Activated CD8-positive, alpha-beta memory T cell treated with anti-CD3 and anti-CD28 coated beads, Interleukin-2, amount 50 U/mL, for 24 hours (primary cell): ENCODE data around the gene UCK1.

Experiments
- DNase-seq: peaks from one replicate; pipeline ENCODE4 v3.0.0-alpha.2; 2020; ENCODE audit errors: extremely low read depth

UCK1 gene

GRCh38 chr9:131496844-131497405 is 34.1 kb downstream of the UCK1 start:
- no peak for DNase-seq

GRCh38 chr9:131495785-131496184 is 35.3 kb downstream of the UCK1 start:
- no peak for DNase-seq

DNA sequence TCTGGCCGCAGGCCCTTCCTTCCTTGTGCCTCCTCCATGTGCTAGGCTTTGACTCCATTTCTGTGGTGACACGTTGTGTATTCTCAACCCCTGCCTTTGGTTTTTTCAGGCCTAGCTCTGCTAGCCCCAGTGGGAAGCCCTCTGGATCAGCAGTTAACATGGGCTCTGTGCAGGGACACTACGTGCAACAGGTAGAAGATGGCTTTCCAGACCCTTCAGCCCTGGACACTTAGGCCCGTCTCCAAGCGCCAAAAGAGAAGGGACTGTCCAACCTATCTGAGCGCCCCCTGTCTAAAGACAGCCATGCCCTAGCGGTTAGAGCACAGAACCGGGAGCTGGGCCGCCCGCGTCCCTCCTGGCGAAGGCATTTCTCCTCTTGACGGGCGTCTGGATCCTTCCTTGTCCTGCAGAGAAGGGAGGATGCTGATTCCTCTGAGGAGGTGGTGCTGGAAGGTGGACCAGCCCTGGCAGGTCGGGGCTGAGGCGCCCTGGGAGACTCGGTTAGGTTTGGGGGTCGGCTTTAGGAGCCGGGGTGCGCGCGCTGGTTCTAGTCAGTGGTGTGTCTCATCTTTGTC is 36.7 kb downstream of the UCK1 start:
- DNase-seq, result no peak

- no peak for DNase-seq
These were observed 39.0 kb downstream of the UCK1 start for GRCh38 chr9:131492070-131492469.

GRCh38 chr9:131491001-131491710 is 39.9 kb downstream of the UCK1 start:
- no peak for DNase-seq

GRCh38 chr9:131490514-131490913 is 40.5 kb downstream of the UCK1 start:
- no peak for DNase-seq

DNA sequence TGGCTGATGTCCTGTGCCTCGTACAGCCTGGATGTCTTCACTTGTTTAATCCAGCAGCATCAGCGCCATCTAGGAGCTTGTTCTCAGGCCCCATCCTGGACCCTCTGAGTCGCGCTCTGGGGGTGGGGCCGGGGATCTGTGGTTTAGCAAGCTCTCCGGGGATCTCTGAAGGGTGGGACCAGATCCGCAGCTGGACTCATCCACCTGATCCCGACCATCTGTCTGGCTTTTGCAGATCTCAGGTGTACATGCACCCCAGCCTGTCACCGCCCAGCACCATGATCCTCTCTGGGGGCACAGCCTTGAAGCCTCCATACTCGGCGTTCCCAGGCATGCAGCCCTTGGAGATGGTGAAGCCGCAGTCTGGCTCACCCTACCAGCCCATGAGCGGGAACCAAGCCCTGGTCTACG is 43.4 kb downstream of the UCK1 start:
- no peak for DNase-seq

- DNase-seq, result no peak
These were observed 44.1 kb downstream of the UCK1 start for GRCh38 chr9:131487001-131487400.

GRCh38 chr9:131485728-131486422 is 45.2 kb downstream of the UCK1 start:
- no peak for DNase-seq

DNA sequence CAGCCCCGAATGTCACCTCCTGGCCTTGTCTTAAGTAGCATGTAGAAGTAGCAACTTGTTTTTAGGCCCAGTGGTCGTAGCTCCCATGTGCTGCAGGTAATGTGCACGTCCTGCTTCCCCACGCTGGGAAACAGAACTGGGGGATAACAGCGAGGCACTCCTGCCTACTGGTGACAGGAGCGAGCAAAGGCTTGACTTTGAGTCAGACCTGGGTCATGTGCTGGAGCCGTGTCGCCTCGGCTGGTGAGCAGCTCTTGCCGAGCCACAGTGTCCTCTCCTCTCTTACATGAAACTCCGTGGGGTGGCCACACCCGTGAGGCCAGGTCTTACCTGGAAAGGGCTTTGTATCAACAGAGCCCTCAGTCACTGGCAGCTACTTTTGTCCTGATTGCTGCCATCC is 45.9 kb downstream of the UCK1 start:
- no peak for DNase-seq

GRCh38 chr9:131484560-131485185 is 46.4 kb downstream of the UCK1 start:
- no peak for DNase-seq

GRCh38 chr9:131484051-131484445 is 47.0 kb downstream of the UCK1 start:
- no peak for DNase-seq

GRCh38 chr9:131483319-131484050 is 47.6 kb downstream of the UCK1 start:
- DNase-seq, result no peak

DNA sequence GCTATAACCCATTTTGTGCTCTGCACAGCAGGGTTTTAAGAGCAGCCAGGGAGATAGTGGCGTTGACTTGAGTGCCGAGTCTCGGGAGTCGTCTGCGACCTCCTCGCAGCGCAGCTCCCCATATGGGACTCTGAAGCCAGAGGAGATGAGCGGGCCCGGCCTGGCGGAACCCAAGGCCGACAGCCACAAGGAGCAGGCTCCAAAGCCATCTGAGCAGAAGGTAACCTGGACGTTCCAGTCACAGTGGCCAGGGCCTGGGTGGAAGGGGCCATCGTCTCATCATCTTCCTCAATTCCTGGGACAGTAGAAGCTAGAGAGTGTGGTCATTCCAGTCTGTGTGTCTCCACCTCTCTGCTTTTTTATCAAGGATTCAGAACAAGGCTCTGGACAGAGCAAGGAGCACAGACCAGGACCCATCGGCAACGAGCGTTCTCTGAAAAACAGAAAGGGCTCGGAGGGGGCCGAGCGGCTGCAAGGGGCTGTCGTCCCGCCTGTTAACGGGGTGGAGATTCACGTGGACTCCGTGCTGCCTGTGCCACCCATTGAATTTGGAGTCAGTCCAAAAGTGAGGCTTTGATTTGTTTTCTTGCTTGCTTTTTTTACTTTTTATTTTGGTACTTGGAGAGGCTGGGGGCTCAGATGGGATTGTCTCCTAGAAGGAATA is 48.6 kb downstream of the UCK1 start:
- DNase-seq, result no peak

DNA sequence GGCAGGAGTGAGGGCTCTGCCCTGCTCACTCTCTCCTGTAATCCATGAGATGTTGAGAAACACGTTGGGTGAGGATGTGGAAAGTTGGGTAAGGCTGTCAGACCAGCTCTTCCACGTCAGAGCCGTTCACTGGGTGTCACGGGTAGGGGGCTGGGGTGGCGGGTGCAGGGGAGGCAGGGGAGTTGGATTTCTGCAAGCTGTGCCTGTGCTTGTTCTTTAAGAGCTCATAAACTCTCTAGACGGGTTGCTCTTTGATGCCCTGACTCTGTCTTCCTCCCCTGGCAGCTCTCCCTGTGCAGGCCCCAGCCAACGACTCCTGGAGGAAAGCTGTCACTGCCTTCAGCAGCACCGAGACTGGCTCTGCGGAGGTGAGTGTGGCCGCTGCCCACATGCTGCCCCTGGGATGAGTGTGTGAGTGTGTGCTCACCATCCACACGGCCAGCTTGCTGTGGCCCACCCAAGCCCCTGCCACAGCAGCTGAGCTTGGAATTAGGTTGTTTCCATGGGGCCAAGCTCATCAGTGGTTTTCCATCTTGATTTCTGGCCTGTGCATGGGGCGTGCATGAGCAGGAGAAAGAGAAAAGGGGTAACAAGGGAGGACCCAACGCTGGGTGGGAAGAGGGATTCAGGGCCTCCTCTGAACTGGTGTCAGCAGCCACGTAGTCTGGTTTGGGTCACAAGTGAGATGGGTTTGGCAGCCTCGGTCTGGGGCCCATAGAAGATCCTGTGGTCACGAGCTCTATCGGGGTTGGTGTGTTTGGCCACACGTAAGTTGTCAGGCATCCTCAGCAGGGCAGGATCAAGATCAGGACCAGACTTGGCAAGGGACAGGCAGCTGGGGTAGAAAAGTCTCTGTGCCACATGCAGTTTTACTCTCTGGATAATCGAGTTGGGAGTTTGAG is 49.4 kb downstream of the UCK1 start:
- no peak for DNase-seq

DNA sequence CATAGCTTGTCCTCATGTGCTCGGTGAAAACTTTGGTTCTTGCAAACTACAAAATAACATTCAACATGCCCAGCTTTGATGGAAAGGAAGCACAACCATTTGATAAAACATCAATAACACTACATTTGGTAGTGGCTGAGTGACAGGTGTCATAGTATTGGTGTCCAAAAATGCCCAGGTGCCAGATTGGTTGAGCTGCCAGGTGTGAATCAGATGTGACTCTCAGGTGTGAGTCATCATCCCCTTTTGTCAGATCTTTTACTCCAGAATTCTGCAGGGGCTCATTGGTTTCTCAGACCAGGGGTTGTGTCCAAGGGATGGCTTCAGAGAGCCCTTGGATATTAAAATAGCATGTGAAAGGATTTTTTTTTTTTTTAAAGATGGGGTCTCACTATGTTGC is 50.8 kb downstream of the UCK1 start:
- no peak for DNase-seq

- DNase-seq, result no peak
These were observed 52.2 kb downstream of the UCK1 start for GRCh38 chr9:131478911-131479310.

- no peak for DNase-seq
These were observed 52.6 kb downstream of the UCK1 start for GRCh38 chr9:131478421-131478868.

- DNase-seq, result no peak
These were observed 53.1 kb downstream of the UCK1 start for GRCh38 chr9:131477816-131478419.

DNA sequence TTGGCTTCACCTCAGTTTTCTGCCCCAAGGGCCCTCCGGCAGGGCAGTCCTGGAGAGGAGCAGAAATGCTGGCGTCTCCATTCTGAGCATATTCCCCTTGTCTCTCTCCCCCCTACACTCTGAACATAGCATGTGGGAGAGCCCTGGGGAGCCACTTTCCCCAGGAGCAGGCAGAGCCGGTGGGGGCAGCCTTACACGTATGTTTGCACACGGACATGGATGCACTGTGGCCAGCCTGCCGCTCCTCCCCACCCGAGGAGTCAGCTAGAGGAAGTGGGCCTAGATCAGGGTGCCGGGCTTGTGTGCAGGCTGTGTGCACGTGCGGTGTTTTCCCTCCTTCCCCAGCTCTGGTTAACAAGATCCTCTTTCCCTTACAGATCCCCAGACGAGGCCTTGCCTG is 53.7 kb downstream of the UCK1 start:
- DNase-seq, result no peak
